Liver (tissue), 9 donors: Measurements from ENCODE around the gene GPT2. TPM values are rescaled to one million over a fixed set of nuclear protein-coding genes. Genes with fewer than 3 reads are reported as not detected.

Source experiments
- DNase-seq: peaks from one replicate; pipeline ENCODE4 v3.0.0-alpha.2; 2017; ENCODE audit warnings: low spot score
- H3K27ac ChIP-seq, 2 donors: one replicate each; pipeline ENCODE4 v1.7.0; 2013; ENCODE audit warnings: inconsistent platforms in 2 of 2, low read length in 2 of 2, control low read depth in 1 of 2, low read depth in 1 of 2, mild to moderate bottlenecking in 1 of 2
- H3K27me3 ChIP-seq, 4 donors: one replicate each; pipeline versions ENCODE4 v1.6.1 to v1.7.0; 2013; ENCODE audit warnings: low read length in 3 of 4, inconsistent platforms in 1 of 4, mild to moderate bottlenecking in 1 of 4, moderate library complexity in 1 of 4; ENCODE audit not compliant: control insufficient read depth in 4 of 4, insufficient read depth in 4 of 4
- H3K36me3 ChIP-seq, 4 donors: one replicate each; pipeline versions ENCODE4 v1.6.1 to v1.7.0; 2013; ENCODE audit warnings: low read length in 3 of 4, mild to moderate bottlenecking in 3 of 4, low read depth in 1 of 4, moderate library complexity in 1 of 4; ENCODE audit not compliant: control insufficient read depth in 4 of 4, insufficient read depth in 3 of 4
- H3K4me1 ChIP-seq, 4 donors: one replicate each; pipeline versions ENCODE4 v1.6.1 to v1.7.0; 2013; ENCODE audit warnings: low read length in 3 of 4, mild to moderate bottlenecking in 3 of 4, moderate library complexity in 1 of 4; ENCODE audit not compliant: control insufficient read depth in 4 of 4, insufficient read depth in 4 of 4
- H3K4me3 ChIP-seq, 3 donors: one replicate each; pipeline versions ENCODE4 v1.6.1 to v1.7.0; 2013; ENCODE audit warnings: low read length in 3 of 3, control low read depth in 1 of 3, low read depth in 1 of 3, mild to moderate bottlenecking in 1 of 3
- H3K9ac ChIP-seq, 2 donors: one replicate each; pipeline ENCODE4 v1.7.0; 2013; ENCODE audit warnings: low read length in 2 of 2, mild to moderate bottlenecking in 2 of 2, moderate library complexity in 2 of 2, control low read depth in 1 of 2, low read depth in 1 of 2
- H3K9me3 ChIP-seq, 4 donors: one replicate each; pipeline versions ENCODE4 v1.6.1 to v1.7.0; 2013; ENCODE audit warnings: low read length in 3 of 4; ENCODE audit not compliant: control insufficient read depth in 4 of 4
- FOXA1 ChIP-seq: IDR thresholded peaks from 2 replicates; pipeline ENCODE4 v1.6.1; 2016; ENCODE audit warnings: antibody characterized with exemption
- GABPA ChIP-seq, 2 donors: IDR thresholded peaks in 1 of 2; conservative IDR thresholded peaks in 1 of 2; 2 replicates each; pipeline ENCODE4 v1.6.1; 2016; ENCODE audit warnings: antibody characterized with exemption in 2 of 2, mild to moderate bottlenecking in 1 of 2, moderate library complexity in 1 of 2
- HNF4A ChIP-seq, 2 donors: conservative IDR thresholded peaks; 2 replicates each; pipeline ENCODE4 v1.6.1; 2016; ENCODE audit warnings: antibody characterized with exemption in 2 of 2, mild to moderate bottlenecking in 2 of 2
- HNF4G ChIP-seq: IDR thresholded peaks from 2 replicates; pipeline ENCODE4 v1.6.1; 2016; ENCODE audit warnings: antibody characterized with exemption
- JUND ChIP-seq, 2 donors: IDR thresholded peaks; 2 replicates each; pipeline ENCODE4 v1.6.1; 2016; ENCODE audit warnings: antibody characterized with exemption in 2 of 2
- RAD21 ChIP-seq, 2 donors: IDR thresholded peaks; 2 replicates each; pipeline ENCODE4 v1.6.1; 2016; ENCODE audit warnings: antibody characterized with exemption in 2 of 2, mild to moderate bottlenecking in 2 of 2
- RXRA ChIP-seq, 2 donors: IDR thresholded peaks; 2 replicates each; pipeline ENCODE4 v1.6.1; 2017 to 2018; ENCODE audit warnings: antibody characterized with exemption in 2 of 2, mild to moderate bottlenecking in 1 of 2
- SP1 ChIP-seq: IDR thresholded peaks from 2 replicates; pipeline ENCODE4 v1.6.1; 2018; ENCODE audit warnings: antibody characterized with exemption, mild to moderate bottlenecking
- TAF1 ChIP-seq: conservative IDR thresholded peaks from 2 replicates; pipeline ENCODE4 v1.6.1; 2016; ENCODE audit warnings: antibody characterized with exemption, mild to moderate bottlenecking
- YY1 ChIP-seq: IDR thresholded peaks from 2 replicates; pipeline ENCODE4 v1.6.1; 2016; ENCODE audit warnings: antibody characterized with exemption, mild to moderate bottlenecking
- WGBS: extraction: QIAGEN DNeasy Blood & Tissue Kit; methylation state at CpG from one replicate; pipeline ENCODE4 v1.1.7; 2013; 5-methylcytosine and 5-hydroxymethylcytosine counted together
- polyA plus RNA-seq, 2 donors: library from polyadenylated mRNA; stranded (reverse) in 1 of 2; unstranded in 1 of 2; fragments of 200-250 nt in 1 of 2; fragments of >200 nt in 1 of 2; fragmentation: Nextera tagmentation in 1 of 2; extraction: Ambion mirVana in 1 of 2; gene quantifications; one replicate each; pipeline versions ENCODE4 v1.2.1 to v1.2.3, GENCODE V29; 2013 to 2015
- total RNA-seq, 2 donors: library from RNA; depleted of rRNA; stranded (reverse); fragments of >200 nt; gene quantifications; one replicate each; pipeline ENCODE4 v1.2.3, GENCODE V29; 2014
- TF ChIP-seq, protein P1 (sequence below): IDR thresholded peaks from 2 replicates; pipeline ENCODE4 v1.6.1; 2016; ENCODE audit warnings: antibody characterized with exemption
- TF ChIP-seq, protein P2 (sequence below): IDR thresholded peaks from 2 replicates; pipeline ENCODE4 v1.6.1; 2016; ENCODE audit warnings: antibody characterized with exemption
- TF ChIP-seq, protein P3 (sequence below): fragments of 150-350 bp; IDR thresholded peaks from 2 replicates; pipeline ENCODE4 v1.5.1; 2017; ENCODE audit warnings: improper control_type of control experiment, low read depth, low read length; ENCODE audit not compliant: missing input control
- TF ChIP-seq, protein P4 (sequence below): IDR thresholded peaks from 2 replicates; pipeline ENCODE4 v1.6.1; 2016; ENCODE audit warnings: antibody characterized with exemption
- donor health status: healthy.
- donor health status: healthy.
- donor health status: healthy.
- donor health status: healthy.
- donor health status: healthy.

GPT2 gene
- total and polyA plus RNA-seq, 4 donors = 6.8 to 78.3 (median 47.0) TPM

DNA sequence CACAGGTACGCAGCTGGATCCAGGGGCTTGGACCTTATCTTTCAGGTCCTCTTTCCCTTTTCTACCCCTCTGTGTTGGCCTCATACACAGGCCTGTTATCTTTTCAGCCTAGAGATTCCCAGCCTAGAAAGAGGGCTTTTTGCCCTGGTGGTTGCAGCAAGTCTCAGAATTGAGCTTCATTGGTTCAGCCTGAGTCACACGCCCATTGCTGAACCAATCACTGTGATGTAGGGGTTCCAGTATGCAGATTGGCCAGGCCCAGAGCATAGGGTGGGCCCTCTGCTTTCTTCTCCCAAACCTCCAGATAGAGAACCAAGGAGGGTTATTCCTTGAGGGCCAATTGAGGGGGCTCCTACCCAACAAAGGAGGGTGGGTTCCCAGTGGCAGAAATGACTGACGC lies 32.8 kb downstream of the GPT2 start:
- no peak overlapping the region for H3K4me3 ChIP-seq
- peaks cover 2 to 50% (median 40%) of the 10 kb centered on the region in 4 donors for H3K36me3 ChIP-seq
- TF ChIP-seq YY1 (no peak), SP1 (no peak), HNF4G (no peak), HNF4A (conservative IDR thresholded peaks at IDR 0.05) (no peak), RXRA (IDR thresholded peaks at IDR 0.05) (no peak), FOXA1 (no peak)
- TF ChIP-seq, protein P1, sequence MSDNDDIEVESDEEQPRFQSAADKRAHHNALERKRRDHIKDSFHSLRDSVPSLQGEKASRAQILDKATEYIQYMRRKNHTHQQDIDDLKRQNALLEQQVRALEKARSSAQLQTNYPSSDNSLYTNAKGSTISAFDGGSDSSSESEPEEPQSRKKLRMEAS = no peak
- TF ChIP-seq, protein P2, sequence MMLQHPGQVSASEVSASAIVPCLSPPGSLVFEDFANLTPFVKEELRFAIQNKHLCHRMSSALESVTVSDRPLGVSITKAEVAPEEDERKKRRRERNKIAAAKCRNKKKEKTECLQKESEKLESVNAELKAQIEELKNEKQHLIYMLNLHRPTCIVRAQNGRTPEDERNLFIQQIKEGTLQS = no peak
- no peaks in the 10 kb centered on the region for H3K9me3 ChIP-seq
- H3K27me3 ChIP-seq = no peaks in the 10 kb centered on the region
- WGBS = 96% methylated on average over 3 of the region's 3 CpGs
- H3K27ac ChIP-seq = no peak overlapping the region
- no peak overlapping the region for H3K9ac ChIP-seq
- peaks cover 5 to 30% (median 20%) of the 10 kb centered on the region in 4 donors for H3K4me1 ChIP-seq
- no peak for DNase-seq

DNA sequence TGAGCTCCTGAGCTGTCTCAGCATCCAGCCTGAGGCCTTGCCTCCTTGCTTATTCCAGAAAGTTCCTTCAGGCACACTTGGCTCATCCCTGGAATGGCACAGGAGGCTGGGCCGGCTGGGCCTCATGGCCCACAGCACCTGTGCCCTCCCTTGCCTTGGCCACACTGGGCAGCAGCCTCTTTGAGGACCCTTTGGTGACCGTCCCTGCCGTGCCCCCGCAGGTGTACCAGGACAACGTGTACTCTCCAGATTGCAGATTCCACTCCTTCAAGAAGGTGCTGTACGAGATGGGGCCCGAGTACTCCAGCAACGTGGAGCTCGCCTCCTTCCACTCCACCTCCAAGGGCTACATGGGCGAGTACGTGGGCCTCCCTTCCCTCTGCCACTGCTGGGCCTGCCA lies 34.2 kb downstream of the GPT2 start:
- H3K4me3 ChIP-seq = no peak overlapping the region
- no peak for TF ChIP-seq SP1
- TF ChIP-seq, protein P2 = no peak
- TF ChIP-seq, protein P3, sequence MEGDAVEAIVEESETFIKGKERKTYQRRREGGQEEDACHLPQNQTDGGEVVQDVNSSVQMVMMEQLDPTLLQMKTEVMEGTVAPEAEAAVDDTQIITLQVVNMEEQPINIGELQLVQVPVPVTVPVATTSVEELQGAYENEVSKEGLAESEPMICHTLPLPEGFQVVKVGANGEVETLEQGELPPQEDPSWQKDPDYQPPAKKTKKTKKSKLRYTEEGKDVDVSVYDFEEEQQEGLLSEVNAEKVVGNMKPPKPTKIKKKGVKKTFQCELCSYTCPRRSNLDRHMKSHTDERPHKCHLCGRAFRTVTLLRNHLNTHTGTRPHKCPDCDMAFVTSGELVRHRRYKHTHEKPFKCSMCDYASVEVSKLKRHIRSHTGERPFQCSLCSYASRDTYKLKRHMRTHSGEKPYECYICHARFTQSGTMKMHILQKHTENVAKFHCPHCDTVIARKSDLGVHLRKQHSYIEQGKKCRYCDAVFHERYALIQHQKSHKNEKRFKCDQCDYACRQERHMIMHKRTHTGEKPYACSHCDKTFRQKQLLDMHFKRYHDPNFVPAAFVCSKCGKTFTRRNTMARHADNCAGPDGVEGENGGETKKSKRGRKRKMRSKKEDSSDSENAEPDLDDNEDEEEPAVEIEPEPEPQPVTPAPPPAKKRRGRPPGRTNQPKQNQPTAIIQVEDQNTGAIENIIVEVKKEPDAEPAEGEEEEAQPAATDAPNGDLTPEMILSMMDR = no peak
- TF ChIP-seq HNF4A (conservative IDR thresholded peaks at IDR 0.05) = no peak
- no peak for TF ChIP-seq HNF4G
- no peak for TF ChIP-seq JUND (IDR thresholded peaks at IDR 0.05)
- TF ChIP-seq GABPA (IDR thresholded peaks at IDR 0.05 in 1 of 2, conservative IDR thresholded peaks at IDR 0.05 in 1 of 2) = no peak
- H3K4me1 ChIP-seq = peaks cover 5 to 30% (median 20%) of the 10 kb centered on the region in 4 donors
- H3K9me3 ChIP-seq = no peaks in the 10 kb centered on the region
- no peaks in the 10 kb centered on the region for H3K27me3 ChIP-seq
- DNase-seq = no peak
- H3K9ac ChIP-seq = no peak overlapping the region
- WGBS = 85% methylated on average over 11 of the region's 11 CpGs
- peak overlapping the region; percentile 0 to 32 for H3K27ac ChIP-seq
- H3K36me3 ChIP-seq = peaks cover 10 to 46% (median 39%) of the 10 kb centered on the region in 4 donors

DNA sequence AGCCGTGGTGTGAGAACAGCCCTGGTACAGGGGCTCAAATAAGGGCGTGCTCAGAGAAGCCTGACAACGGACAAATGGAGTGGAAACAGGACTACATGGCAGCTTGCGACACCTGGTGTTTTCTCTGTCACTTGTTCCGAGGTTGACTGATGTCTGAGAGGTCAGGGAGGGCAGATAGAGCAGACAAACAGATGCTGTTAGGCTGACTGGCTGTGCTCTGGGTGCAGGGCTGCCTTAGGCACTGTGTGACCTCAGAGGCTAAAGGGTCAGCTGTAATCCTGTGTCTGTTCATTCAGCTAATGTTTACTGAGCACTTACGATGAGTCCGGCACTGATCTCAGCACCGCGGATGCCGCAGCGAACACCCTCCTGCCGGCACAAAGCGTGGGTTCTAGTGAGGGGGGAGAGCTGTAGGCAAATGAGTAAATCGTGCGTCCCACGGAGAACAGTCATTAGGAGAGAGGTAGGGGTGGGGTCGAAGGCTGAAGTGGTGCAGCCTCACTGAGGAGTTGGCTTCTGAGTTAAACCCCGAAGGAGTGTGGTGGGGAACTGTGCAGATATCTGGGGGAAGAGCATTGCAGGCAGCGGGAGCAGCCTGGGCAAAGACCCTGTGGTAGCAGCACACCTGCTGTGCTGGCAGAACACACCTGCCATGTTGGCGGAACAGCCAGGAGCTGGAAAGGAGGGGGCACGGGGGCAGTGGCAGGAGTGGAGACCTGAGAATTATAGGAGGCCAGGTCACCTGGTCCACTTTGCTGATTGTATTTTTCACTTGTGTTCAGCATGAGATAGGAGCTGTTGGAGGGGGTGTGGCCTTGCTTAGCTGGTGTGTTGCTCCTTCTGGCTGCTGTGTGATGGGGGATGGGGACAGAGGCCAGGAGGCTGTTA lies 35.0 kb downstream of the GPT2 start:
- H3K4me3 ChIP-seq = no peak overlapping the region
- 53% methylated on average over 21 of the region's 21 CpGs for WGBS
- no peaks in the 10 kb centered on the region for H3K9me3 ChIP-seq
- peak; percentile 54 for DNase-seq
- peaks cover 12 to 48% (median 40%) of the 10 kb centered on the region in 4 donors for H3K36me3 ChIP-seq
- peaks cover 5 to 30% (median 20%) of the 10 kb centered on the region in 4 donors for H3K4me1 ChIP-seq
- no peaks in the 10 kb centered on the region for H3K27me3 ChIP-seq
- no peak overlapping the region for H3K9ac ChIP-seq
- H3K27ac ChIP-seq = peak overlapping the region; percentile 0 to 32
- TF ChIP-seq HNF4G (no peak), SP1 (peak; percentile 93), RXRA (IDR thresholded peaks at IDR 0.05) (peak; percentile 96 to 97), YY1 (peak; percentile 52), RAD21 (IDR thresholded peaks at IDR 0.05) (peak; percentile 75 to 77), TAF1 (no peak), GABPA (IDR thresholded peaks at IDR 0.05 in 1 of 2, conservative IDR thresholded peaks at IDR 0.05 in 1 of 2) (no peak), HNF4A (conservative IDR thresholded peaks at IDR 0.05) (peak; percentile 79 to 86), JUND (IDR thresholded peaks at IDR 0.05) (peak; percentile 88 to 90)
- TF ChIP-seq, protein P4, sequence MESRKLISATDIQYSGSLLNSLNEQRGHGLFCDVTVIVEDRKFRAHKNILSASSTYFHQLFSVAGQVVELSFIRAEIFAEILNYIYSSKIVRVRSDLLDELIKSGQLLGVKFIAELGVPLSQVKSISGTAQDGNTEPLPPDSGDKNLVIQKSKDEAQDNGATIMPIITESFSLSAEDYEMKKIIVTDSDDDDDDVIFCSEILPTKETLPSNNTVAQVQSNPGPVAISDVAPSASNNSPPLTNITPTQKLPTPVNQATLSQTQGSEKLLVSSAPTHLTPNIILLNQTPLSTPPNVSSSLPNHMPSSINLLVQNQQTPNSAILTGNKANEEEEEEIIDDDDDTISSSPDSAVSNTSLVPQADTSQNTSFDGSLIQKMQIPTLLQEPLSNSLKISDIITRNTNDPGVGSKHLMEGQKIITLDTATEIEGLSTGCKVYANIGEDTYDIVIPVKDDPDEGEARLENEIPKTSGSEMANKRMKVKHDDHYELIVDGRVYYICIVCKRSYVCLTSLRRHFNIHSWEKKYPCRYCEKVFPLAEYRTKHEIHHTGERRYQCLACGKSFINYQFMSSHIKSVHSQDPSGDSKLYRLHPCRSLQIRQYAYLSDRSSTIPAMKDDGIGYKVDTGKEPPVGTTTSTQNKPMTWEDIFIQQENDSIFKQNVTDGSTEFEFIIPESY = no peak
- TF ChIP-seq, protein P3 = peak; percentile 25
- TF ChIP-seq, protein P2 = no peak
- TF ChIP-seq, protein P1 = no peak
